GM19043 (cell line): ENCODE measurements around the gene PLAU.
"Not testable (repeated sequence)": the region's sequence is repeated elsewhere in the genome, so short reads cannot be mapped to it uniquely, and the experiment has no call there.

Experiments
- ATAC-seq: cut with Tn5 transposase; IDR thresholded peaks from one replicate; pipeline ENCODE4 v1.9.1; 2021; ENCODE audit warnings: low read depth; ENCODE audit not compliant: unreplicated experiment

Gene PLAU

DNA sequence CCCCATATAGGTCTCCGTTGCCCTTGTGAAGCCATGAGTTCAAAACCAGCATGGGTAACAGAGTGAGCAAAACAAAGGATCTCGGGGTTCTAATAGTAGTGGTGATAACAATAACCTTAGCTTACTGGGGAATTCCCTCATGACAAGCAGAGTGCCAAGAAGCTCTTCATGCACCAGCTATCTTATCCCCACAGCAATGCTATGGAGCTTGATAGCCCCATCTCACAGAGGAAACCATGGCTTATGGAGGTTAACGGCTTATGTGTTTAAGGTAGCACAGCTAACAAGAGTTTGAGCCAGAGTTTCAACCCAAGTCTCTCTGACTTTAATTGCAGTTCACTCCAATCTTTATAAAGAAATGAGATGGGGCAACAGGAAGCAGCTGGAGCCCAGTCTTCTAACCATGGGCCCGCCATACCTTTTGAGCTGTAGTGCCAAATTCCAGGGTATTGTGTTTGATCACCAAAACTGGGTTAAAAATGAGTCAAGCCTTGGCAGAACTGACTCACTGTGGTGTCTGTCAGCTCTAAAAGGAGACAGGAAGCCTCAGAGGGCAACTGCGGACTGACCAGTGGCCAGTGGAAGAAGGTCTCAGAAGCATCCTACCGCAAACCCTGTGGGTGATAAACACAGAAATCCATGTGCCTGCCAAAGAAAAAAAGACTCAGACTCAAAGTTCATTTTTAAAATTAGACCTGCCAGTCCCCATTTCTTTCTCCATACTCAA, 16.5 kb upstream of the PLAU start:
- no peak for ATAC-seq

DNA sequence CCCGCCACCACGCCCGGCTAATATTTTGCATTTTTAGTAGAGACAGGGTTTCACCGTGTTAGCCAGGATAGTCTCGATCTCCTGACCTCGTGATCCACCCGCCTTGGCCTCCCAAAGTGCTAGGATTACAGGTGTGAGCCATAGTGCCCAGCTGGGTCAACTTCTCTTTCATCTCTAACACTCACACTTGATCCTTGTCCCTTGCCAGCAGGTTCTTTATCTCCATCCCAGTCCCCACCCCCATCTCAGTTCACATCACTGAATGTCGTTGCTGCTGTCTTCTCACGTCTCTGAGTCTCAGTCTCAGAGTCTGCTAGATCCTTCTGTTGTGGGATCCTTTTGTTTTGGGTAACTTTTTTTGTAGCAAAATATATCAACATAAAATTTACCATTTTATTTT, 15.6 kb upstream of the PLAU start:
- ATAC-seq: not testable (repeated sequence)

DNA sequence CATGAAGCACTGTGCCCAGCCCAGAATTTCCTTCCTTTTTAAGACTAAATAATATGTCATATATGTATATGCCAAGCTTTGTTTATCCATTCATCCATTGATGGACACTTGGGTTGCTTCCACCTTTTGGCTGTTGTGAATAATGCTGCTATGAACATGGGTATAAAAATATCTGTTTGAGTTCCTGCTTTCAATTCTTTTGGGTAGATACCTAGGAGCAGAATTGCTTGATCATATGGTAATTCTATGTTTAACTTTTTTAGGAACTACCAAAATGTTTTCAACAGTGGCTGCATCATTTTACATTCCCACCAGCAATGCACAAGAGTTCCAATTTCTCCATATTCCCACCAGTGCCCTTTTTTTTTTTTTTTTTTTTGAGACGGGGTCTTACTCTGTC, 13.2 kb upstream of the PLAU start:
- ATAC-seq: no peak

DNA sequence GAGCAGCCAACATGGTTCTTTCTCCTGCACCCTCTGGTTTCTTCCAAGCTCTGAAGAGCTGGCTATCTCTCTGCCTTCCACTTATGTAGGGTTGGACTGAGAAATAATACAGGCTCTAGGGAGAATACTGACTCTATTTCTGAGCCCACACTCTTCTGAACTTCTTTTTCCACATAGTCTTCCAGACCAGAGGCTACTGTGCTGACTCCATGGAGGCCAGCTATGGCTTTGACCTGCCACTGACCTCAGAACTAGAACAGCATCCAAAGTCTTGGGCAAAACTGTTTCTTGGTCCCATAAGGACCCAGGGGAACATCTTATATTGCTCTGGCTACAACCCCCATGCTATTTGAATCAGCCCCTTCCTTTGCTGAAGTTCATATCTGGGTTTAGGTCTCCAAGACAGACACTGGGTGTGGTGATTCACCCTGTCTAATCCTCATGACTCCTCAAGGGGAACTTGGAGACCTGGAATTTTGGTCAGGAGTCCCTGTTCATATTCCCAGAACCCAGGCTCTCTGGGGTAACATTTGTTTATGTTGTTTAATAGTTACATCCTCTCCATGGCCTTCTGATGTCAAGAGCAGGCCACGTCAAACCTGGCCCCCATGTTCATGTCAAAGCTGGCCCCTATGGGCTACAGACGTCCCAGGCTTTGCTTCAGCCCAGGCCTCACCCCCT, 12.1 kb upstream of the PLAU start:
- ATAC-seq: no peak

DNA sequence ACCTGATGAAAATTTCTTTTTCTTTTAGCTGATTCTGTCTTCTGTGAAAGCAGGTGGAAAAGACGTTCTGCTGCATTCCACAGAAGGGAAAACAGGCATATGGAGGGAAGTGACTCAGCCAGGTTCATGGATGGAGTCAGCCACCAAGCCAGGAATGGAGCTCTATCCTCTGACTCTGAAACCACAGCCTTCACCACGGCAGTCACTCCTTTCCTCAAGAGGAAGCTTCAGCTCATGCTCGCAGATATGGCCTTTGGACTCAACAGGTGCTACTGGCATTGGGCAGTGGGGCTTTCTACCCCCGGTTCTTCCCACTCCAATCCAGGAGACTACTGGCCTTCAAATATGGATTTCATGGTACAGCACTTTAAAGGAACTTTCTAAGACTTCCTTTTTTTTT, 11.5 kb upstream of the PLAU start:
- ATAC-seq: no peak

DNA sequence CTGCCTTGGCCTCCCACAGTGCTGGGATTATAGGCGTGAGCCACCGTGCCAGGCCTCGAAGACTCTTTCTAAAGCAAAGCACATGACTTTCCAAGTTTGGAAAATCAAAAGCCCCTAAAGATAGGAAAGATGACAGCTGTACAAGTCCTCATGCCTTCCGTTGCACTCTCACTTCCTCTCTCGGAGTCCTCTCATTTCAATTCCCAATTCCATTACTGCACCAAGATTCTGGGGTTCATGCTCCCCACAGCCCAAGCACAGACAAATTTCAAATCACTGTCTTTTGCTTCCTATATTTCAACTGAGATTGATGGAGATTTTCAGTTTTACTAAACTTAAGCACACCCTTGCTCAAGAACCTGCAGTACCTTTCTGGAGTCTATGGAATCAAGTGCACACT, 10.9 kb upstream of the PLAU start:
- ATAC-seq: no peak

DNA sequence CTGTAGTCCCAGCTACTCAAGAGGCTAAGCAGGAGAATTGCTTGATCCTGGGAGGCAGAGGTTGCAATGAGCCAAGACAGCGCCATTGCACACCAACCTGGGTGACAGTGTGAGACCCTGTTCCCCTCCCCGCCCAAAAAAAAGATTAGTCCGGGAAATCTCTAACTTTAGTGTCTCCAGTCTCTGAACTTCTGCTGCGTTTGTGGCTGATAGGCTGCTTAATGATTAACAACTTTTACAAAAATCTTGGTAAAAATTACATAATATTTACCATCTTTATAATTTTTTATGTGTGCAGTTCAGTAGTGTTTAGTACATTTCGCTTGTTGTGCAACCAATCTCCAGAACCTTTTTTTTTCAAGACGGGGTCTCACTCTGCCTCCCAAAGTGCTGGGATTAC, 9.7 kb upstream of the PLAU start:
- ATAC-seq: no peak

DNA sequence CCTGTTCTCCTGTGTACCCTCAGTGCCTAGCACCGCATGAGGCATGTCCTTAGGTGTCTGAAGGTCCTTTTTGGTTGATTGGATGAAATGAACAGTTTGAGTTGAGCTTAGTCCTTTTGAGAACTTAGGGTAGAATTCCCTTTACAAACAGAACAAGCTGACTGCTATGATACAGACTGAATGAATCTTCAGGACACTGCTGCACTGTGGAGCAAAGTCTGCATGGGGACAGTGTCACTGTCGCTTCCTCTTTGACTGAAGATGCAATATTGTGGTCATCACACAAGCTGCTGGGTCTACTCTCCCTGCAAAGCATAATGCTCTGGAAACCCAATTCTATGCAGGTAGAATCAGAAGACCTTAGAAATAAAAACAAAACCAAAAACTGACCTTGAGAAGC, 8.6 kb upstream of the PLAU start:
- no peak for ATAC-seq

DNA sequence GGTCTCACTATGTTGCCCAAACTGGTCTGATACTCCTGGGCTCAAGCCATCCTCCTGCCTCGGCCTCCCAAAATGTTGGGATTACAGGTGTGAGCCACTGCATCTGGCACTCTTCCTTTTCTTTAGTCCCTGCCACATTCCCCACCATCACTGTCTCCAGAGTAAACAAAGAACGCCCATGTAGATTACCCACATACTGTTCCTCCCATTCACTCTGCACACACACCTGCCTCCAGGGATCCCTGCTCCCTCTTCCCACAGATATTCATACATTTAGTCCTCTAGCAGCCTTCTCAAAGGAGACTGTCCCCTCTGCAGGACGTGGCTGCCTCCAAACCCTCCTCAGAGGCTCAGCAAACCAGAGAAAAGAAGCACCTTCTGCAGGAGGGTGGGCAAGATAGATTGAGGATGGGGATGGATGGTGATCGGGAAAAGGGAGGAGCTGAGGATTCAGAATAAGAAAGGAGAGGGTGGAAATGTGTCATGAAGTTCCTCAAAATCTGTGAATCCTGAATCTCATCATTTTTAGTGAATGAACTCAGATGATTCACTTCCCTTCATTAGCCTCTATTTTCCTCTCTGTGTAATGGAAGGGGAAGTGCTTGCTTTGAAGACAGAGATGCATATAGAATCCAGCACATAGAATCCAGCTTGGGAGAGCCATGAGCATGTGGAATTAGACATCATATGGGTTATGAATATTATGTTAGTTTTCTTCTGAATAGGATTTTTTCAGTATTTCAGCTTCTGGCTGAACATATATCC, 5.5 kb upstream of the PLAU start:
- ATAC-seq: no peak

DNA sequence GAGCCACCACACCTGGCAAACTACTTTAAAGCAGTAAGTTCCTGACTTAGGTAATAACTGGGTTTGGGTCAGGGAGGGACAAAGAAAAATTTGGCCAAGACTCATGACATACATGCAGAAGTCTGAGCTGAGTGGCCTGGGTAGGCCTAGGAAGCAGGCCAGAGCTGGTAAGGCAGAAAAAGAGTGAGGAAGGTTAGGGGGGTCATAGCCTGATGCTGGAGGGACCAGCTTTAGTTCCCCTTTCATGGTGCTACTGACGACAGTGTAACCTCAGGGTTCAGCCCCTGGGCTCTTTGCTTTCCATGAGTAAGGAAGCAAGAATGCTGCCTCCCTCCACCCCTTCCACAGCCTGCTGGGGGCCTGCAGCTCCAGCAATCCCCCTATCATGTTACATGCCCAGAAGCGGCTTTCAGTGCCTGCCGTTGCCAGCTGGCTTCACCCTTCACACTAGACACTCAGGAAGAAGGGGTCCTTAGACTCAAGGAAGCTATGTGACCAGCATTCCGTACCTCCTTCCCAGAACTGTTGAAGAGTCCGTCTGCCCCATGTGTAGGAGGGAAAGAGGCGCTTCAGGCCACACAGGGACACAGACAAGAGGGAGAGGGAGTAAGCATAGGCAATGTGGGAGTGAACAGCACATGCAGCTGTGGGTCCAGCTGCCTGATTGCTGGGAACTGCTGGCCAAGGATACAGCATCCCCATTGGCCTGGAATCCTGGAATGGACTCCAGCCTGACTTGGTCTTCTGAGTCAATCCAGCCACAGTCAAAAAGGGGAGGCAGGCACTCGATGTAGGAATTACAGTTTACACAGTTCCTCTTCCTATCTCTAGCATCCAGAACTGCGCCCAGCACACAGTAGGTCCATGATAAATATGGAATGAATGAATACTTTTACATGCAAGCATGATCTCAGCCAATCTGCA, 4.1 kb upstream of the PLAU start:
- ATAC-seq: no peak

DNA sequence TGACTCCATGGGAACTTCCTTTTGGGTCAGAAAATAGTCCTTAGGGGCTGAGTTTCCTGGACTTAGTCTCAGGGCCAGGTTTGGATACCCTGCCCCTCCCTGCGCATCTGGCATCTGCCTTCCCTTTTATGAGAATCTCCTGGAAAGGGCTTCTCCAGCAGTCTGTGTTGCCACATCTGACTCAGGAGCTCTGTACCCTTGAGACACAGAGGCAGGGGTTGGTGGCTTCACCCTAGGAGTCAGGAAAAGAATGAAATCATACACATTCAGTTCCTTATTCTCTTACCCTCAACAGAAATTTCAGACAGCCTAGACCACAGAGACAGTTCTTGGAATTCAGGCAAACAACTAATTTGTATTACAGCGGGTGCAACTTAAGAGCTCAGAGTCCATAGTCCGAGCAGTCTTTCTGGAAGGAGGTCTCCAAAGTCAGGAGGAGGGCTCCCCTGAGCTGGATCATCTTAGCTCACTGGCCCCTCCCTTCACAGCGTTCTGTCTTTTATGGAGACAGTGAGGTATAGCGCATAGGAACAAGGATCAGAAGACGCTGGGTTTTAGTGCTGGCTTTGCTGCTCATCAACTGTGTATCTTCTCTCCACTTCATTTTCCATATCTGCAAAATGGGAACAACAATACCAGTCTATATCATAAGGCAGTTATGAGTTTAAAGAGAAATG, 3.0 kb upstream of the PLAU start:
- ATAC-seq: no peak

DNA sequence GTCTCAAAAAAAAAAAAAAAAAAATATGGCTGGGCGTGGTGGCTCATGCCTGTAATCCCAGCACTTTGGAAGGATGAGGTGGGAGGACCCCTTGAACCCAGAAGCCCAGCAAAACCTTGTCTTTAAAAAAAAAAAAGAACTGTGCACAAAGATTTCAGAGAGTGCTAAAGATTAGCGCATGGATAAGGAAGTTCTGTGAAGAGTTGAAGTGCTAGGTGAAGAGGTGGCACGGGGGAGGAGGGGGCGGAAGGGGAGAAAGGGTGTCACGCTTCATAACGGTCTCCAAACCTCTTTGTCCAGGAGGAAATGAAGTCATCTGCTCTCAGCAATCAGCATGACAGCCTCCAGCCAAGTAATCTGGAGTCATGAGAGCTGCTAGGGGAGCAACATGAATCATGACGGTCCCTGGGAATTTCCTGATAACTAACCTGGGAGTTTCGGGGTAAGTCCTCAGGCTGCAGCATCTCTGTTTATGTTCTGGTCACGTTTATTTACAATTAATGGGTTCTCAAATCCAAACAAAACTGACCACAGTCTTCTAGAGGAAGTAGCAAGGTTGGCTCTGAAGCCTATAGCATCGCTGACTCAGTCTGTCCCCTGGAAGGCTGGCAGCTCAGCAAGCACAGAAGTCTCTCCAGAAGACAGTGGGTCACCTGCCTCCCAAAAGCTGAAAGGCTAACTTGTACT, 1.9 kb upstream of the PLAU start:
- ATAC-seq: no peak

DNA sequence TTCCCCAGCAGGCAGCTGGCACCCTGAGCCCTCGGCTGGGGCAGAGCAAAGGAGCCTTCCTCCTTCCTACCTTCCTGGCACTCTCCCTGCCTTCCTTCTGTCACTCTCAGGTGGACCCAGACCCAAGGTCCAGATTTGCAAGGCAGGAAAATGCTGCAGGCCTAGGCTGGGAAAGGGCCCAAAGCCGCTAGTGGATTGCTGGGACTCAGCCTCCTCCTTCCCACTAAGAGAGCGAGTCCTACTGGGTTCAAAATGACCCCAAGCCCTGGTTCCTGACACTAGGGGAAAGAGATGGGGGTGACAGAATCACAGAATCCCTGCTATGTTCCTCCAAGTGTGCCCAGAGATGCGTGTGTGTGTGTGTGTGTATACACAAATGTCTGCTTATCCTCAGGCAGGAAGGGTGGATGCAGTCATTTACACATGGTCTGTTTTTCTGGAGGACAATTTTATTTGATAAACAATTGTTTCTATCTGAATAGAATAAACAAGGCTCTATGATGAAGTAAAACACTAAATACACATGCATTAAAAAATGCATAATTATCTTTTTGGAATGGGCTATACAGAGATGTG, 1.3 kb upstream of the PLAU start:
- no peak for ATAC-seq

DNA sequence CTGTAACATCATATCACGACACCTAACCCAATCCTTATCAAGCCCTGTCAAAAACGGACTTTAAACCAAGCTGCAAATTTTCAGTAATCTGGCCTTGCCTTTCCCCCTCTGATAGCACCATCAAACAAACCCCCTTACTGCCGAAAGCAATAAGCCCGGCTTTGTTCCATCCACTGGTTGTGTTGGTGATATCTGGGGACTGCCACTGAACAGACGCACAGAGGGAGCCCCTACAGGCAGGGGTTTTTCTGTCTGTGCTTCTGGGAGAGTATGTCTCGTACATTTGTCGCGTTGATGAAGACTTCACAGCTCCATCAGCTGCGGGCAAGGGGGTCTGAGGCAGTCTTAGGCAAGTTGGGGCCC, 550 bp upstream of the PLAU start:
- no peak for ATAC-seq

DNA sequence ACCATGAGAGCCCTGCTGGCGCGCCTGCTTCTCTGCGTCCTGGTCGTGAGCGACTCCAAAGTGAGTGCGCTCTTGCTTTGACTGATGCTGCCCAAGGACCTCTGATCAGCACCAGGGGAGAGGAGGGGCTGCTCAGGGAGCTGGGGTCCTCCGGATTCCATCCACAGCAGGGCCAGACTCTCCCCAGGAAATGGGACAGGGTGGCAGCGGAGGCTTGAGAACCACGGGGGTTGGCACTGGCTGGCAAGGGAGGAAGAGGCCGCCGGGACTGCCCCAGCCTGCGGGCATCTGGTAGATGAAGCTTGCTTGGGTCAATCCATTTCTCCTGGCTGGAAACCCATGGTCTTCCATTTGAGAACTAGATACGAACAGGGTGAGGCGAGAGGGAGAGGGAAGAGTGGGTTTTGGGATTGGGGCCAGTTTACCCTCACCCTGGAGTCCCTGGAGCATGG, 647 bp downstream of the PLAU start:
- ATAC-seq: no peak

DNA sequence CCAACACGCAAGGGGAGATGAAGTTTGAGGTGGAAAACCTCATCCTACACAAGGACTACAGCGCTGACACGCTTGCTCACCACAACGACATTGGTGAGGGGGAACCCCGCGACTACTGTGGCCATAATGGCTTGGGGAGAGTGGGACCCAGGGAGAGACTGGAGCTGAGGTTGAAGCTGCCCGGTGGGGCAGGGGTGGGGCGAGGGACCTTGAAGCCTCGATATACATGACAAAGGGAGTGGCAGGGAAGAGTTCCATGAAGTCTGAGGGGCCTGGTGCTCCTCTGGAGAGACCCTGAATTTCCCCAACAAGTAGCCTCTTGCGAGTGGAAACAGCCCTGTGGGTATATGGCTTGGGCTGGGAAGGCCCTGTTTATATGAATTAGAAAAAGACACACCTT, 3.1 kb downstream of the PLAU start:
- no peak for ATAC-seq

DNA sequence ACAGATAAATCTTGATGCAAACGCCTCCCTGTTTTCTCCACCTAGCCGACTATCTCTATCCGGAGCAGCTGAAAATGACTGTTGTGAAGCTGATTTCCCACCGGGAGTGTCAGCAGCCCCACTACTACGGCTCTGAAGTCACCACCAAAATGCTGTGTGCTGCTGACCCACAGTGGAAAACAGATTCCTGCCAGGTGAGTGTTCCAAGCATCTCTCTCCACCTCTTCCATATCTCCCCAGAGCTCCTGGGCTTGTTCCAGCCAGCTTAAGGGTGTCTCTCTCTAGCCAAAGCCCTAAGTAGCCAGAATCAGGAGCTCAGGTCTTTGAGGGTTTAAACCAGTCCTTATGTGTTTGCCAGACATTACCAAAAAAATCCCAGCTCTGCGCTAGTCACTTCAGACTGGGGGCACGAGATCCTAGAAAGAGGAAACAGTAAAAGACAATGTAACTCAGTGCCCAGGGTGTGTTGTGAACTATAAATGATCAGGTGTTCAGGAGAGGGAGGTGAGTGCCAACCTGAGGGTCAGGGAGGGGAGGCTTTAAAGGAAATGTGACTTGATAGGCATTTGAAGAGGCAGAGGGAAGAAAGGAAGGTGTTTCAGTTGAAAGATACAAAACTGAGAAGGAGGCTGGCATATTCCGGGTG, 4.4 kb downstream of the PLAU start:
- ATAC-seq: no peak

DNA sequence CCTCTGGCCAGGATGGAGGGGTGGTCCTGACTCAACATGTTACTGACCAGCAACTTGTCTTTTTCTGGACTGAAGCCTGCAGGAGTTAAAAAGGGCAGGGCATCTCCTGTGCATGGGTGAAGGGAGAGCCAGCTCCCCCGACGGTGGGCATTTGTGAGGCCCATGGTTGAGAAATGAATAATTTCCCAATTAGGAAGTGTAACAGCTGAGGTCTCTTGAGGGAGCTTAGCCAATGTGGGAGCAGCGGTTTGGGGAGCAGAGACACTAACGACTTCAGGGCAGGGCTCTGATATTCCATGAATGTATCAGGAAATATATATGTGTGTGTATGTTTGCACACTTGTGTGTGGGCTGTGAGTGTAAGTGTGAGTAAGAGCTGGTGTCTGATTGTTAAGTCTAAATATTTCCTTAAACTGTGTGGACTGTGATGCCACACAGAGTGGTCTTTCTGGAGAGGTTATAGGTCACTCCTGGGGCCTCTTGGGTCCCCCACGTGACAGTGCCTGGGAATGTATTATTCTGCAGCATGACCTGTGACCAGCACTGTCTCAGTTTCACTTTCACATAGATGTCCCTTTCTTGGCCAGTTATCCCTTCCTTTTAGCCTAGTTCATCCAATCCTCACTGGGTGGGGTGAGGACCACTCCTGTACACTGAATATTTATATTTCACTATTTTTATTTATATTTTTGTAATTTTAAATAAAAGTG, 6.0 kb downstream of the PLAU start:
- no peak for ATAC-seq
